Keratinocyte (primary cell): ENCODE measurements around the gene DIAPH3. TPM values are rescaled to one million over a fixed set of nuclear protein-coding genes. Genes with fewer than 3 reads are reported as not detected.

Source experiments
- DNase-seq: peaks from one replicate; pipeline ENCODE4 v3.0.0-alpha.2; 2011; ENCODE audit warnings: low read depth, missing footprints, low spot score
- FAIRE-seq: peaks from 2 replicates; lab custom pipeline; 2011; peaks lifted over from hg19 to GRCh38; lab: Jason Lieb, UNC
- H2AFZ ChIP-seq: 2 replicates; pipeline ENCODE4 v1.6.0; 2012; ENCODE audit warnings: low read length, control low read depth, inconsistent platforms; ENCODE audit not compliant: control insufficient read depth
- H3K27ac ChIP-seq: 2 replicates; pipeline ENCODE4 v1.5.1; 2011; ENCODE audit warnings: low read length; ENCODE audit not compliant: control insufficient read depth, insufficient read depth
- H3K27me3 ChIP-seq: 3 replicates; pipeline ENCODE4 v1.6.0; 2011; ENCODE audit warnings: low read length; ENCODE audit not compliant: control insufficient read depth, insufficient read depth; ENCODE audit errors: extremely low read depth
- H3K36me3 ChIP-seq, 2 experiments: 2 replicates in 1 of 2; 3 replicates in 1 of 2; pipeline ENCODE4 v1.5.1; 2011; ENCODE audit warnings: low read length in 2 of 2, mild to moderate bottlenecking in 1 of 2; ENCODE audit not compliant: control insufficient read depth in 2 of 2, insufficient read depth in 2 of 2; ENCODE audit errors: extremely low read depth in 1 of 2
- H3K4me1 ChIP-seq: 3 replicates; pipeline ENCODE4 v1.5.1; 2011; ENCODE audit warnings: low read length; ENCODE audit not compliant: control insufficient read depth, insufficient read depth; ENCODE audit errors: extremely low read depth
- H3K4me2 ChIP-seq: 3 replicates; pipeline ENCODE4 v1.6.0; 2011; ENCODE audit warnings: low read depth, low read length; ENCODE audit not compliant: control insufficient read depth, insufficient read depth; ENCODE audit errors: extremely low read depth
- H3K4me3 ChIP-seq, 3 experiments: fragments of 200-600 bp in 1 of 3; sonication (generic) in 1 of 3; 2 replicates in 2 of 3; 3 replicates in 1 of 3; pipeline ENCODE4 v1.5.1; 2011 to 2016; ENCODE audit warnings: low read length in 3 of 3, mild to moderate bottlenecking in 3 of 3, control low read depth in 2 of 3, inconsistent platforms in 1 of 3, low read depth in 1 of 3, mixed read lengths in 1 of 3, mixed run types in 1 of 3, moderate library complexity in 1 of 3; ENCODE audit not compliant: control insufficient read depth in 2 of 3, insufficient read depth in 2 of 3; ENCODE audit errors: extremely low read depth in 1 of 3
- H3K79me2 ChIP-seq: 2 replicates; pipeline ENCODE4 v1.6.0; 2012; ENCODE audit warnings: low read length; ENCODE audit not compliant: control insufficient read depth, insufficient read depth
- H3K9ac ChIP-seq: 3 replicates; pipeline ENCODE4 v1.6.0; 2011; ENCODE audit warnings: low read length; ENCODE audit not compliant: control insufficient read depth, insufficient read depth; ENCODE audit errors: extremely low read depth
- H3K9me1 ChIP-seq: 3 replicates; pipeline ENCODE4 v1.6.0; 2011; ENCODE audit warnings: low read length; ENCODE audit not compliant: control insufficient read depth, insufficient read depth; ENCODE audit errors: extremely low read depth
- H3K9me3 ChIP-seq: 2 replicates; pipeline ENCODE4 v1.5.1; 2012; ENCODE audit warnings: low read depth, low read length; ENCODE audit not compliant: control insufficient read depth
- H4K20me1 ChIP-seq: 3 replicates; pipeline ENCODE4 v1.6.0; 2011; ENCODE audit warnings: low read length; ENCODE audit not compliant: control insufficient read depth, insufficient read depth; ENCODE audit errors: extremely low read depth
- EZH2 ChIP-seq: IDR thresholded peaks from one replicate; pipeline ENCODE4 v1.6.1; 2012; ENCODE audit warnings: inconsistent platforms, mild to moderate bottlenecking, low read length, moderate library complexity
- dilution Hi-C: fragments of 300-500 bp; cut with MboI; formaldehyde crosslinking; loops from one replicate; pipeline ENCODE4 v1.7.0; 2020; ENCODE audit warnings: low sequenced_read_pairs; ENCODE audit not compliant: extremely low pct_ligation_motif_present
- polyA plus RNA-seq, 5 experiments: library from polyadenylated mRNA; depleted of rRNA in 3 of 5; stranded (reverse) in 3 of 5; stranded (forward) in 1 of 5; unstranded in 1 of 5; fragments of >200 nt; gene quantifications; 1 replicate in 1 of 5; 2 replicates in 3 of 5; 3 replicates in 1 of 5; pipeline versions ENCODE4 v1.2.1 to v1.2.3, GENCODE V29; 2011 to 2012; ENCODE audit warnings: missing spikeins in 2 of 5, low read depth in 1 of 5, low replicate concordance in 1 of 5
- TF ChIP-seq, protein P1 (sequence below), 3 experiments: IDR thresholded peaks in 1 of 3; conservative IDR thresholded peaks in 1 of 3; optimal IDR thresholded peaks in 1 of 3; 2 replicates in 2 of 3; 3 replicates in 1 of 3; pipeline versions ENCODE3 to v1.5.1; 2011; ENCODE audit warnings: low read length in 3 of 3, mild to moderate bottlenecking in 3 of 3, moderate library complexity in 2 of 3, control low read depth in 1 of 3, inconsistent platforms in 1 of 3; ENCODE audit not compliant: insufficient read depth in 2 of 3; ENCODE audit errors: extremely low read depth in 1 of 3

The DIAPH3 gene
- polyA plus RNA-seq, 1 donor (not counting 4 experiments of a cell fraction or from before 2014, with no cell fraction given), result 9.0 TPM

GRCh38 chr13:60001889-60002288 lies 161.8 kb downstream of the DIAPH3 start:
- TF ChIP-seq EZH2, result no peak
- TF ChIP-seq, protein P1, sequence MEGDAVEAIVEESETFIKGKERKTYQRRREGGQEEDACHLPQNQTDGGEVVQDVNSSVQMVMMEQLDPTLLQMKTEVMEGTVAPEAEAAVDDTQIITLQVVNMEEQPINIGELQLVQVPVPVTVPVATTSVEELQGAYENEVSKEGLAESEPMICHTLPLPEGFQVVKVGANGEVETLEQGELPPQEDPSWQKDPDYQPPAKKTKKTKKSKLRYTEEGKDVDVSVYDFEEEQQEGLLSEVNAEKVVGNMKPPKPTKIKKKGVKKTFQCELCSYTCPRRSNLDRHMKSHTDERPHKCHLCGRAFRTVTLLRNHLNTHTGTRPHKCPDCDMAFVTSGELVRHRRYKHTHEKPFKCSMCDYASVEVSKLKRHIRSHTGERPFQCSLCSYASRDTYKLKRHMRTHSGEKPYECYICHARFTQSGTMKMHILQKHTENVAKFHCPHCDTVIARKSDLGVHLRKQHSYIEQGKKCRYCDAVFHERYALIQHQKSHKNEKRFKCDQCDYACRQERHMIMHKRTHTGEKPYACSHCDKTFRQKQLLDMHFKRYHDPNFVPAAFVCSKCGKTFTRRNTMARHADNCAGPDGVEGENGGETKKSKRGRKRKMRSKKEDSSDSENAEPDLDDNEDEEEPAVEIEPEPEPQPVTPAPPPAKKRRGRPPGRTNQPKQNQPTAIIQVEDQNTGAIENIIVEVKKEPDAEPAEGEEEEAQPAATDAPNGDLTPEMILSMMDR (optimal IDR thresholded peaks at IDR 0.05 in 1 of 3, IDR thresholded peaks at IDR 0.05 in 1 of 3, conservative IDR thresholded peaks at IDR 0.05 in 1 of 3; ENCODE audit: extremely low read depth in 1 of 3, insufficient read depth in 2 of 3, low read length in 3 of 3), result no peak
- no peak overlapping the region for H3K9ac ChIP-seq
- H3K9me1 ChIP-seq, result no peaks in the 10 kb centered on the region
- H3K36me3 ChIP-seq, result no peaks in the 10 kb centered on the region
- peaks cover 11% of the 10 kb centered on the region for H3K4me1 ChIP-seq
- no peak overlapping the region for H3K4me3 ChIP-seq
- dilution Hi-C loops, result no loop called here
- DNase-seq (no peak), FAIRE-seq (peak; percentile 36)
- H3K79me2 ChIP-seq, result no peaks in the 10 kb centered on the region
- H3K27me3 ChIP-seq, result no peaks in the 10 kb centered on the region
- H4K20me1 ChIP-seq, result no peaks in the 10 kb centered on the region
- H3K9me3 ChIP-seq, result no peaks in the 10 kb centered on the region
- no peak overlapping the region for H2AFZ ChIP-seq
- H3K27ac ChIP-seq, result no peak overlapping the region
- H3K4me2 ChIP-seq, result peak overlapping the region; percentile 18

DNA sequence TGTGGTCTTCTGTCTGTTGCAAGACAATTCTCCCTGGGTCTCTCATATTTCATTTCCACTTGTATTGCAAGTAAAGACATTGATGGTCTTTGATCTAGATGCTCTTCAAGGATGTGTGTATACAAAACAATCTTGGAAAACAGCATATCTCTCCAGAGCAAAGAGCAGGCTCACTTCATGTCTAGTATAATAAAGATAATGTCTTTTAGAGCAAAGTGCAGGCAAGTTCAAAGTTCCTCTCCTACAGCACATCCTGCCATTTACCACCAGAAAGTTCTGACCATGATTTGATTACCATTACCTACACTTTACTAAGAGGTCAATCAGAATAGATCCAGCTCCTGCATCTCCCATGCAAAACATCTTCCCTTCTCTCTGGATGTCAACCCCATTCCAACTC lies 162.8 kb downstream of the DIAPH3 start:
- Histone ChIP-seq H3K79me2 (no peaks in the 10 kb centered on the region), H3K9me3 (no peaks in the 10 kb centered on the region), H3K9me1 (no peaks in the 10 kb centered on the region), H3K4me2 (no peak overlapping the region), H3K4me3 (no peak overlapping the region), H4K20me1 (no peaks in the 10 kb centered on the region), H3K4me1 (peaks cover 11% of the 10 kb centered on the region), H3K9ac (no peak overlapping the region), H3K27ac (no peak overlapping the region), H3K36me3 (no peaks in the 10 kb centered on the region), H2AFZ (no peak overlapping the region), H3K27me3 (no peaks in the 10 kb centered on the region)
- dilution Hi-C loops, result no loop called here
- TF ChIP-seq, protein P1 (optimal IDR thresholded peaks at IDR 0.05 in 1 of 3, IDR thresholded peaks at IDR 0.05 in 1 of 3, conservative IDR thresholded peaks at IDR 0.05 in 1 of 3; ENCODE audit: extremely low read depth in 1 of 3, insufficient read depth in 2 of 3, low read length in 3 of 3), result no peak
- no peak for TF ChIP-seq EZH2
- DNase-seq (no peak), FAIRE-seq (no peak)
